K562 (cell line): Measurements from ENCODE around the gene PDE8A. TPM values are rescaled to one million over a fixed set of nuclear protein-coding genes. Genes with fewer than 3 reads are reported as not detected.

Source experiments
- HCFC1 ChIP-seq: IDR thresholded peaks from 2 replicates; pipeline ENCODE4 v1.6.1; 2012; ENCODE audit warnings: low read depth, low read length, improper control_type of control experiment
- REST ChIP-seq, 2 experiments: fragments of 450-650 bp; formaldehyde crosslinking in 1 of 2; IDR thresholded peaks; 2 replicates each; pipeline versions ENCODE4 v1.4.0 to v1.6.1; 2014 to 2020; ENCODE audit warnings: mild to moderate bottlenecking in 2 of 2, borderline replicate concordance in 1 of 2, low read depth in 1 of 2
- ZNF644 ChIP-seq: fragments of 200-800 bp; sonication (Bioruptor generic); IDR thresholded peaks from 2 replicates; pipeline ENCODE4 v1.6.1; 2016; ENCODE audit warnings: low read depth, missing genetic modification characterization, missing compliant biosample characterization
- ZNF75A ChIP-seq: fragments of 450-650 bp; formaldehyde crosslinking; IDR thresholded peaks from 2 replicates; pipeline ENCODE4 v1.4.0; 2020; ENCODE audit warnings: mild to moderate bottlenecking
- polyA plus RNA-seq, 8 experiments: library from polyadenylated mRNA; depleted of rRNA in 4 of 8; stranded (reverse) in 5 of 8; unstranded in 3 of 8; fragments of >200 nt; fragmentation: Nextera tagmentation in 2 of 8; fragmentation: Illumina TruSeq in 1 of 8; extraction: Ambion mirVana in 2 of 8; extraction: Trizol in 1 of 8; gene quantifications; 2 replicates each; pipeline versions ENCODE4 v1.2.1 to v1.2.3, GENCODE V29; 2011 to 2014; ENCODE audit warnings: inconsistent platforms in 1 of 8, missing spikeins in 1 of 8
- total RNA-seq, 7 experiments: library from RNA; depleted of rRNA in 6 of 7; stranded (reverse); fragments of >200 nt in 6 of 7; fragmentation: Illumina TruSeq in 2 of 7; extraction: Trizol in 2 of 7; gene quantifications; 2 replicates each; pipeline versions ENCODE4 v1.2.1 to v1.2.3, GENCODE V29; 2011 to 2021; ENCODE audit warnings: low replicate concordance in 1 of 7

PDE8A gene
- total and polyA plus RNA-seq, 9 of the 15 experiments (the other 6 are each of a cell fraction or from before 2014, with no cell fraction given) = 5.9 to 40.3 (median 19.8) TPM

DNA sequence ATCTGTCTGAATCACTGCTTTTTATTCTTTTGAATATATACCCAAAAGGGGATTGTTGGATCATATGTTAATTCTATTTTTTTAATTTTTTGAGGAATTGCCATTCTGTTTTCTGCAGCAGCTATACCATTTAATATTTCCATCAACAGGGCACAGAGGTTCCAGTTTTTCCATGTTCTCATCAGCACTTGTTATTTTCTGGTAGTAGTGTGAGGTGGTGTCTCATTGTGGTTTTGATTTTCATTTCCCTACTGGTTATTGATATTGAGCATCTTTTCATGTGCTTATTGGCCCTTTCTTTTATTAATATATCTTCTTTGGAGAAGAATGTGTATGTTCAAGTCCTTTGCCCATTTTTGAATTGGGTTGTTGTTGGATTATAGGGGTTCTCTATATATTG lies 68.1 kb downstream of the PDE8A start (continued):
- TF ChIP-seq ZNF644 (tag) (no peak), REST (IDR thresholded peaks at IDR 0.05; ENCODE audit: borderline replicate concordance) (no peak), REST (CRISPR knock-in tag; IDR thresholded peaks at IDR 0.05; ENCODE audit: low read depth) (no peak), HCFC1 (no peak), ZNF75A (CRISPR knock-in tag) (no peak)
